HEK293 (cell line): Measurements from ENCODE around the gene MCAT.

ENCODE experiments used
- IKZF3 ChIP-seq: fragments of 450-650 bp; IDR thresholded peaks from 2 replicates; pipeline ENCODE4 v1.5.0; 2018; ENCODE audit warnings: missing biosample characterization, mild to moderate bottlenecking, missing genetic modification characterization, moderate library complexity
- KLF7 ChIP-seq: fragments of 450-650 bp; formaldehyde crosslinking; IDR thresholded peaks from 2 replicates; pipeline ENCODE4 v1.5.1; 2016; ENCODE audit warnings: missing biosample characterization, missing genetic modification characterization, borderline replicate concordance
- ZBTB1 ChIP-seq: fragments of 450-650 bp; formaldehyde crosslinking; IDR thresholded peaks from 2 replicates; pipeline ENCODE4 v1.5.1; 2016; ENCODE audit warnings: missing biosample characterization, missing genetic modification characterization
- ZBTB17 ChIP-seq: fragments of 450-650 bp; formaldehyde crosslinking; IDR thresholded peaks from 2 replicates; pipeline ENCODE4 v1.5.1; 2016; ENCODE audit warnings: missing biosample characterization, missing genetic modification characterization
- ZBTB20 ChIP-seq: fragments of 450-650 bp; formaldehyde crosslinking; IDR thresholded peaks from 2 replicates; pipeline ENCODE4 v1.5.1; 2016; ENCODE audit warnings: missing biosample characterization, missing genetic modification characterization
- ZBTB8A ChIP-seq: fragments of 450-650 bp; formaldehyde crosslinking; IDR thresholded peaks from 2 replicates; pipeline ENCODE4 v1.5.1; 2016; ENCODE audit warnings: missing biosample characterization, missing genetic modification characterization
- ZNF112 ChIP-seq: fragments of 450-650 bp; formaldehyde crosslinking; IDR thresholded peaks from 2 replicates; pipeline ENCODE4 v1.5.0; 2017; ENCODE audit warnings: missing biosample characterization, missing genetic modification characterization
- ZNF2 ChIP-seq: fragments of 450-650 bp; formaldehyde crosslinking; IDR thresholded peaks from 2 replicates; pipeline ENCODE4 v1.5.1; 2016; ENCODE audit warnings: missing biosample characterization, missing genetic modification characterization
- ZNF202 ChIP-seq: fragments of 450-650 bp; formaldehyde crosslinking; IDR thresholded peaks from 2 replicates; pipeline ENCODE4 v1.5.1; 2016; ENCODE audit warnings: missing biosample characterization, missing genetic modification characterization, borderline replicate concordance
- ZNF266 ChIP-seq: fragments of 450-650 bp; formaldehyde crosslinking; IDR thresholded peaks from 2 replicates; pipeline ENCODE4 v1.5.1; 2016; ENCODE audit warnings: missing biosample characterization, missing genetic modification characterization, low read depth
- ZNF335 ChIP-seq: fragments of 450-650 bp; formaldehyde crosslinking; conservative IDR thresholded peaks from 2 replicates; pipeline ENCODE4 v1.5.1; 2016; ENCODE audit warnings: missing biosample characterization, missing genetic modification characterization
- ZNF354C ChIP-seq: fragments of 450-650 bp; formaldehyde crosslinking; IDR thresholded peaks from 2 replicates; pipeline ENCODE4 v1.5.1; 2016; ENCODE audit warnings: missing biosample characterization, missing genetic modification characterization, low read depth, borderline replicate concordance
- ZNF394 ChIP-seq: fragments of 450-650 bp; formaldehyde crosslinking; IDR thresholded peaks from 2 replicates; pipeline ENCODE4 v1.5.1; 2016; ENCODE audit warnings: missing biosample characterization, missing genetic modification characterization, mild to moderate bottlenecking, moderate library complexity, borderline replicate concordance
- ZNF416 ChIP-seq: fragments of 450-650 bp; formaldehyde crosslinking; IDR thresholded peaks from 2 replicates; pipeline ENCODE4 v1.5.1; 2016; ENCODE audit warnings: missing biosample characterization, missing genetic modification characterization
- ZNF423 ChIP-seq: fragments of 450-650 bp; formaldehyde crosslinking; IDR thresholded peaks from 2 replicates; pipeline ENCODE4 v1.5.1; 2016; ENCODE audit warnings: missing biosample characterization, missing genetic modification characterization
- ZNF48 ChIP-seq: fragments of 450-650 bp; formaldehyde crosslinking; IDR thresholded peaks from 2 replicates; pipeline ENCODE4 v1.5.1; 2016; ENCODE audit warnings: missing biosample characterization, missing genetic modification characterization
- ZNF501 ChIP-seq: fragments of 450-650 bp; formaldehyde crosslinking; IDR thresholded peaks from 2 replicates; pipeline ENCODE4 v1.5.1; 2016; ENCODE audit warnings: missing biosample characterization, missing genetic modification characterization
- ZNF585B ChIP-seq: fragments of 450-650 bp; formaldehyde crosslinking; IDR thresholded peaks from 2 replicates; pipeline ENCODE4 v1.5.1; 2016; ENCODE audit warnings: missing biosample characterization, missing genetic modification characterization
- ZNF677 ChIP-seq: fragments of 450-650 bp; IDR thresholded peaks from 2 replicates; pipeline ENCODE4 v1.5.0; 2018; ENCODE audit warnings: missing biosample characterization, mild to moderate bottlenecking, missing genetic modification characterization, moderate library complexity
- ZNF768 ChIP-seq: fragments of 450-650 bp; formaldehyde crosslinking; IDR thresholded peaks from 2 replicates; pipeline ENCODE4 v1.5.1; 2018; ENCODE audit warnings: missing biosample characterization, mild to moderate bottlenecking, missing genetic modification characterization
- ZNF830 ChIP-seq: fragments of 450-650 bp; IDR thresholded peaks from 2 replicates; pipeline ENCODE4 v1.5.0; 2018; ENCODE audit warnings: missing biosample characterization, missing genetic modification characterization, low read depth, mild to moderate bottlenecking, moderate library complexity
- ZNF837 ChIP-seq: fragments of 450-650 bp; formaldehyde crosslinking; IDR thresholded peaks from 2 replicates; pipeline ENCODE4 v1.5.1; 2016; ENCODE audit warnings: missing biosample characterization, missing genetic modification characterization
- TF ChIP-seq, protein P1 (sequence below): sonication (generic); formaldehyde crosslinking; IDR thresholded peaks from 2 replicates; pipeline ENCODE4 v1.8.1; 2022; ENCODE audit warnings: mild to moderate bottlenecking, moderate library complexity, missing genetic modification reagents
- TF ChIP-seq, protein P2 (sequence below): fragments of 450-650 bp; formaldehyde crosslinking; IDR thresholded peaks from 2 replicates; pipeline ENCODE4 v1.5.1; 2016; ENCODE audit warnings: missing biosample characterization, missing genetic modification characterization
- TF ChIP-seq, protein P3 (sequence below): IDR thresholded peaks from 2 replicates; pipeline ENCODE4 v1.6.1; 2011; ENCODE audit warnings: mild to moderate bottlenecking, low read depth, low read length, borderline replicate concordance
- TF ChIP-seq, protein P4 (sequence below): fragments of 450-650 bp; formaldehyde crosslinking; IDR thresholded peaks from 2 replicates; pipeline ENCODE4 v1.5.1; 2016; ENCODE audit warnings: missing biosample characterization, missing genetic modification characterization
- TF ChIP-seq, protein P5 (sequence below): fragments of 450-650 bp; formaldehyde crosslinking; IDR thresholded peaks from 2 replicates; pipeline ENCODE4 v1.5.0; 2017; ENCODE audit warnings: missing biosample characterization, missing genetic modification characterization, borderline replicate concordance
- TF ChIP-seq, protein P6 (sequence below): fragments of 450-650 bp; formaldehyde crosslinking; IDR thresholded peaks from 2 replicates; pipeline ENCODE4 v1.5.1; 2016; ENCODE audit warnings: missing biosample characterization, missing genetic modification characterization
- TF ChIP-seq, protein P7 (sequence below): fragments of 450-650 bp; formaldehyde crosslinking; IDR thresholded peaks from 2 replicates; pipeline ENCODE4 v1.5.1; 2016; ENCODE audit warnings: missing biosample characterization, missing genetic modification characterization

The MCAT gene

DNA sequence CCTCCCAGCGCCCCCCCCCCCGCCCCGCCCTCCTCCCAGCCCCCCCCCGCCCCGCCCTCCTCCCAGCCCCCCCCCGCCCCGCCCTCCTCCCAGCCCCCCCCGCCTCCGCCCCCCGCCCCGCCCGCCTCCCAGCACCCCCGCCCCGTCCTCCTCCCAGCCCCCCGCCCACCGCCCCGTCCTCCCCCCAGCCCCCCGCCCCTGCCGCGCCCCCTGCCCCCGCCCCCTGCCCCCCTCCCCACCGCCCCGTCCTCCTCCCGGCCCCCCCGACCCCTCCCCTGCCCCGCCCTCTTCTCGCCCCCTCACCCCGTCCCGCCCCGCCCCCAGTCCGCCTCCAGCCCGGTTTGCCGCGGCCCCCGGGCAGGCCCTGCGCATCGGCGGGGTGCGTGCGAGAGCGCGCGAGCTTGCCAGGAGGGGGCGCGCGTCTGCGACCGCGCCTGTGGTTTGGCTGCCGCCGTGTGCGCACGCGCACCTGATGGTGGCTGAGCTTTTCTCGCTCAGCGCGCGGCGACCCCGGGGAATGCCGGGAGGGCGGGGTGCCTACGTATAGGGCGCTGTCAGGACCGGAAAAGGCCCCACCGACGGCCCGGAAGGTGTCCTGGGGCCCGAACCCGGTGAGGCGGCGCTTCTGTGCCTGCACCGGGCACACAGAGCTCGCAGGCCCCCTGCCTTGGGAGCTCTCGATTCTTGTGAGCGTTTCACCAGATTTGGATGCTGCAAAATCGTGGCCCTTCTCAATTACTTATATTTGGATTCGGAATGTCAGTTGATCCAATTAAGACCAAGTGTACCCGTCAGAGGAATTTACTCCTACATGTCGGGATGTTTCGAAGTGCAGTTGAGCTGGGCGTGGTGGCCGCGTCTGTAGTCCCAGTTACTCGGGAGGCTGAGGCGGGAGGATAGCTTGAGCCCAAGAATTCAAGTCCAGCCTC is 44.2 kb upstream of the MCAT start (continued):
- TF ChIP-seq ZNF768 (no peak), ZBTB20 (tag by site-specific recombination) (peak; percentile 86), ZNF112 (tag by site-specific recombination) (no peak), ZNF416 (tag by site-specific recombination) (no peak), ZNF837 (tag by site-specific recombination) (no peak), IKZF3 (peak; percentile 64; the same call in 1 of the 2 replicates), ZNF677 (no peak), ZNF48 (tag by site-specific recombination) (no peak), ZNF202 (tag by site-specific recombination) (no peak), ZNF423 (tag by site-specific recombination) (no peak), ZNF354C (tag by site-specific recombination) (no peak), ZNF394 (tag by site-specific recombination) (no peak; the same call in 1 of the 2 replicates), ZNF335 (tag by site-specific recombination) (peak; percentile 99), ZNF266 (tag by site-specific recombination) (no peak), ZNF830 (tag by site-specific recombination) (no peak), ZNF585B (tag by site-specific recombination) (no peak), ZNF2 (tag by site-specific recombination) (peak; percentile 82), KLF7 (tag by site-specific recombination) (peak; percentile 86), ZBTB1 (tag by site-specific recombination) (no peak), ZBTB8A (tag by site-specific recombination) (peak; percentile 98), ZNF501 (peak; percentile 75), ZBTB17 (tag by site-specific recombination) (peak; percentile 82)
- TF ChIP-seq, protein P1, sequence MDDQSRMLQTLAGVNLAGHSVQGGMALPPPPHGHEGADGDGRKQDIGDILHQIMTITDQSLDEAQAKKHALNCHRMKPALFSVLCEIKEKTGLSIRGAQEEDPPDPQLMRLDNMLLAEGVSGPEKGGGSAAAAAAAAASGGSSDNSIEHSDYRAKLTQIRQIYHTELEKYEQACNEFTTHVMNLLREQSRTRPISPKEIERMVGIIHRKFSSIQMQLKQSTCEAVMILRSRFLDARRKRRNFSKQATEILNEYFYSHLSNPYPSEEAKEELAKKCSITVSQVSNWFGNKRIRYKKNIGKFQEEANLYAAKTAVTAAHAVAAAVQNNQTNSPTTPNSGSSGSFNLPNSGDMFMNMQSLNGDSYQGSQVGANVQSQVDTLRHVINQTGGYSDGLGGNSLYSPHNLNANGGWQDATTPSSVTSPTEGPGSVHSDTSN (CRISPR knock-in tag) = no peak
- TF ChIP-seq, protein P2, sequence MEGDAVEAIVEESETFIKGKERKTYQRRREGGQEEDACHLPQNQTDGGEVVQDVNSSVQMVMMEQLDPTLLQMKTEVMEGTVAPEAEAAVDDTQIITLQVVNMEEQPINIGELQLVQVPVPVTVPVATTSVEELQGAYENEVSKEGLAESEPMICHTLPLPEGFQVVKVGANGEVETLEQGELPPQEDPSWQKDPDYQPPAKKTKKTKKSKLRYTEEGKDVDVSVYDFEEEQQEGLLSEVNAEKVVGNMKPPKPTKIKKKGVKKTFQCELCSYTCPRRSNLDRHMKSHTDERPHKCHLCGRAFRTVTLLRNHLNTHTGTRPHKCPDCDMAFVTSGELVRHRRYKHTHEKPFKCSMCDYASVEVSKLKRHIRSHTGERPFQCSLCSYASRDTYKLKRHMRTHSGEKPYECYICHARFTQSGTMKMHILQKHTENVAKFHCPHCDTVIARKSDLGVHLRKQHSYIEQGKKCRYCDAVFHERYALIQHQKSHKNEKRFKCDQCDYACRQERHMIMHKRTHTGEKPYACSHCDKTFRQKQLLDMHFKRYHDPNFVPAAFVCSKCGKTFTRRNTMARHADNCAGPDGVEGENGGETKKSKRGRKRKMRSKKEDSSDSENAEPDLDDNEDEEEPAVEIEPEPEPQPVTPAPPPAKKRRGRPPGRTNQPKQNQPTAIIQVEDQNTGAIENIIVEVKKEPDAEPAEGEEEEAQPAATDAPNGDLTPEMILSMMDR (tag by site-specific recombination) = peak; percentile 87
- TF ChIP-seq, protein P3, sequence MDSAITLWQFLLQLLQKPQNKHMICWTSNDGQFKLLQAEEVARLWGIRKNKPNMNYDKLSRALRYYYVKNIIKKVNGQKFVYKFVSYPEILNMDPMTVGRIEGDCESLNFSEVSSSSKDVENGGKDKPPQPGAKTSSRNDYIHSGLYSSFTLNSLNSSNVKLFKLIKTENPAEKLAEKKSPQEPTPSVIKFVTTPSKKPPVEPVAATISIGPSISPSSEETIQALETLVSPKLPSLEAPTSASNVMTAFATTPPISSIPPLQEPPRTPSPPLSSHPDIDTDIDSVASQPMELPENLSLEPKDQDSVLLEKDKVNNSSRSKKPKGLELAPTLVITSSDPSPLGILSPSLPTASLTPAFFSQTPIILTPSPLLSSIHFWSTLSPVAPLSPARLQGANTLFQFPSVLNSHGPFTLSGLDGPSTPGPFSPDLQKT = no peak
- TF ChIP-seq, protein P4, sequence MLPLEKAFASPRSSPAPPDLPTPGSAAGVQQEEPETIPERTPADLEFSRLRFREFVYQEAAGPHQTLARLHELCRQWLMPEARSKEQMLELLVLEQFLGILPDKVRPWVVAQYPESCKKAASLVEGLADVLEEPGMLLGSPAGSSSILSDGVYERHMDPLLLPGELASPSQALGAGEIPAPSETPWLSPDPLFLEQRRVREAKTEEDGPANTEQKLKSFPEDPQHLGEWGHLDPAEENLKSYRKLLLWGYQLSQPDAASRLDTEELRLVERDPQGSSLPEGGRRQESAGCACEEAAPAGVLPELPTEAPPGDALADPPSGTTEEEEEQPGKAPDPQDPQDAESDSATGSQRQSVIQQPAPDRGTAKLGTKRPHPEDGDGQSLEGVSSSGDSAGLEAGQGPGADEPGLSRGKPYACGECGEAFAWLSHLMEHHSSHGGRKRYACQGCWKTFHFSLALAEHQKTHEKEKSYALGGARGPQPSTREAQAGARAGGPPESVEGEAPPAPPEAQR (tag by site-specific recombination) = peak; percentile 14; the same call in 1 of the 2 replicates
- TF ChIP-seq, protein P5, sequence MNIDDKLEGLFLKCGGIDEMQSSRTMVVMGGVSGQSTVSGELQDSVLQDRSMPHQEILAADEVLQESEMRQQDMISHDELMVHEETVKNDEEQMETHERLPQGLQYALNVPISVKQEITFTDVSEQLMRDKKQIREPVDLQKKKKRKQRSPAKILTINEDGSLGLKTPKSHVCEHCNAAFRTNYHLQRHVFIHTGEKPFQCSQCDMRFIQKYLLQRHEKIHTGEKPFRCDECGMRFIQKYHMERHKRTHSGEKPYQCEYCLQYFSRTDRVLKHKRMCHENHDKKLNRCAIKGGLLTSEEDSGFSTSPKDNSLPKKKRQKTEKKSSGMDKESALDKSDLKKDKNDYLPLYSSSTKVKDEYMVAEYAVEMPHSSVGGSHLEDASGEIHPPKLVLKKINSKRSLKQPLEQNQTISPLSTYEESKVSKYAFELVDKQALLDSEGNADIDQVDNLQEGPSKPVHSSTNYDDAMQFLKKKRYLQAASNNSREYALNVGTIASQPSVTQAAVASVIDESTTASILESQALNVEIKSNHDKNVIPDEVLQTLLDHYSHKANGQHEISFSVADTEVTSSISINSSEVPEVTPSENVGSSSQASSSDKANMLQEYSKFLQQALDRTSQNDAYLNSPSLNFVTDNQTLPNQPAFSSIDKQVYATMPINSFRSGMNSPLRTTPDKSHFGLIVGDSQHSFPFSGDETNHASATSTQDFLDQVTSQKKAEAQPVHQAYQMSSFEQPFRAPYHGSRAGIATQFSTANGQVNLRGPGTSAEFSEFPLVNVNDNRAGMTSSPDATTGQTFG (tag by site-specific recombination) = no peak
- TF ChIP-seq, protein P6, sequence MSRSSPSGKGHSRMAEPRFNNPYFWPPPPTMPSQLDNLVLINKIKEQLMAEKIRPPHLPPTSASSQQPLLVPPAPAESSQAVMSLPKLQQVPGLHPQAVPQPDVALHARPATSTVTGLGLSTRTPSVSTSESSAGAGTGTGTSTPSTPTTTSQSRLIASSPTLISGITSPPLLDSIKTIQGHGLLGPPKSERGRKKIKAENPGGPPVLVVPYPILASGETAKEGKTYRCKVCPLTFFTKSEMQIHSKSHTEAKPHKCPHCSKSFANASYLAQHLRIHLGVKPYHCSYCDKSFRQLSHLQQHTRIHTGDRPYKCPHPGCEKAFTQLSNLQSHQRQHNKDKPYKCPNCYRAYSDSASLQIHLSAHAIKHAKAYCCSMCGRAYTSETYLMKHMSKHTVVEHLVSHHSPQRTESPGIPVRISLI (tag by site-specific recombination) = no peak
- TF ChIP-seq, protein P7, sequence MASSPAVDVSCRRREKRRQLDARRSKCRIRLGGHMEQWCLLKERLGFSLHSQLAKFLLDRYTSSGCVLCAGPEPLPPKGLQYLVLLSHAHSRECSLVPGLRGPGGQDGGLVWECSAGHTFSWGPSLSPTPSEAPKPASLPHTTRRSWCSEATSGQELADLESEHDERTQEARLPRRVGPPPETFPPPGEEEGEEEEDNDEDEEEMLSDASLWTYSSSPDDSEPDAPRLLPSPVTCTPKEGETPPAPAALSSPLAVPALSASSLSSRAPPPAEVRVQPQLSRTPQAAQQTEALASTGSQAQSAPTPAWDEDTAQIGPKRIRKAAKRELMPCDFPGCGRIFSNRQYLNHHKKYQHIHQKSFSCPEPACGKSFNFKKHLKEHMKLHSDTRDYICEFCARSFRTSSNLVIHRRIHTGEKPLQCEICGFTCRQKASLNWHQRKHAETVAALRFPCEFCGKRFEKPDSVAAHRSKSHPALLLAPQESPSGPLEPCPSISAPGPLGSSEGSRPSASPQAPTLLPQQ = peak; percentile 98
